IMR-90 (cell line): ENCODE results near the gene TBC1D22A.

Experiments
- BHLHE40 ChIP-seq: fragments of 150-350 bp; IDR thresholded peaks from 2 replicates; pipeline ENCODE4 v1.6.1; 2016; ENCODE audit warnings: mild to moderate bottlenecking, low read depth, low read length
- CEBPB ChIP-seq: IDR thresholded peaks from 2 replicates; pipeline ENCODE4 v1.6.1; 2012; ENCODE audit warnings: low read depth, low read length, improper control_type of control experiment
- CHD1 ChIP-seq: IDR thresholded peaks from 2 replicates; pipeline ENCODE4 v1.6.1; 2012; ENCODE audit warnings: low read depth, low read length, improper control_type of control experiment
- CTCF ChIP-seq: conservative IDR thresholded peaks from 2 replicates; pipeline ENCODE4 v1.5.1; 2012; ENCODE audit warnings: mild to moderate bottlenecking, low read depth, low read length, improper control_type of control experiment
- FOS ChIP-seq: fragments of 150-350 bp; IDR thresholded peaks from 2 replicates; pipeline ENCODE4 v1.6.1; 2016; ENCODE audit warnings: low read depth, low read length
- POLR2A ChIP-seq: IDR thresholded peaks from 2 replicates; pipeline ENCODE4 v1.6.1; 2012; ENCODE audit warnings: mild to moderate bottlenecking, low read depth, low read length
- RAD21 ChIP-seq: IDR thresholded peaks from 2 replicates; pipeline ENCODE4 v1.6.1; 2012; ENCODE audit warnings: low read length, improper control_type of control experiment
- RCOR1 ChIP-seq: IDR thresholded peaks from 2 replicates; pipeline ENCODE4 v1.6.1; 2012; ENCODE audit warnings: mild to moderate bottlenecking, low read length, improper control_type of control experiment; ENCODE audit not compliant: insufficient replicate concordance
- RFX5 ChIP-seq: IDR thresholded peaks from 2 replicates; pipeline ENCODE4 v1.8.0; 2012; ENCODE audit warnings: low read depth, mild to moderate bottlenecking, low read length, moderate library complexity
- SMC3 ChIP-seq: fragments of 150-350 bp; IDR thresholded peaks from 2 replicates; pipeline ENCODE4 v1.6.1; 2016; ENCODE audit warnings: low read depth, mild to moderate bottlenecking, antibody characterized with exemption, low read length, moderate library complexity
- USF2 ChIP-seq: fragments of 150-350 bp; IDR thresholded peaks from 2 replicates; pipeline ENCODE4 v1.6.1; 2017; ENCODE audit warnings: mild to moderate bottlenecking, antibody characterized with exemption, low read length, low read depth

GRCh38 chr22:46792841-46793261 lies 30.4 kb downstream of the TBC1D22A start:
- TF ChIP-seq CTCF (no peak), CHD1 (no peak), SMC3 (no peak), RCOR1 (no peak), USF2 (no peak), POLR2A (no peak), RAD21 (no peak), BHLHE40 (no peak), FOS (no peak), CEBPB (no peak), RFX5 (no peak)
